CD4-positive, alpha-beta T cell (primary cell): ENCODE measurements around the gene HAGH. TPM values are rescaled to one million over a fixed set of nuclear protein-coding genes. Genes with fewer than 3 reads are reported as not detected.

Experiments used
- ATAC-seq: fragments of 200-7000 bp; cut with Tn5 transposase; one replicate; pipeline ENCODE4 v1.10.0; 2022; ENCODE audit warnings: mild to moderate bottlenecking; ENCODE audit not compliant: poor library complexity
- CTCF ChIA-PET: fragments of 350-600 bp; sonication (Branson Sonifier 250); formaldehyde crosslinking; loops from one replicate; lab custom pipeline; 2021; ENCODE audit warnings: antibody characterized with exemption, inconsistent platforms; lab: Charles Lee
- POLR2A ChIA-PET: fragments of 350-600 bp; sonication (Branson Sonifier 250); formaldehyde crosslinking; loops from one replicate; lab custom pipeline; 2021; ENCODE audit warnings: antibody characterized with exemption, inconsistent platforms; lab: Charles Lee
- DNase-seq, 14 experiments: peaks; one replicate each; pipeline ENCODE4 v3.0.0-alpha.2; 2013 to 2020; ENCODE audit warnings: mixed read lengths in 2 of 14
- H3K27ac ChIP-seq, 2 donors: one replicate each; pipeline versions ENCODE4 v1.5.1 to v1.7.0; 2013; ENCODE audit warnings: low read length in 2 of 2, low read depth in 1 of 2, mild to moderate bottlenecking in 1 of 2
- H3K27me3 ChIP-seq, 2 experiments: 1 replicate in 1 of 2; 2 replicates in 1 of 2; pipeline versions ENCODE4 v1.6.1 to v1.7.0; 2013; ENCODE audit warnings: low read length in 2 of 2, control low read depth in 1 of 2, mild to moderate bottlenecking in 1 of 2, moderate library complexity in 1 of 2; ENCODE audit not compliant: insufficient read depth in 2 of 2, control insufficient read depth in 1 of 2
- H3K36me3 ChIP-seq: one replicate; pipeline ENCODE4 v1.6.1; 2013; ENCODE audit warnings: low read length, control low read depth; ENCODE audit not compliant: insufficient read depth
- H3K4me1 ChIP-seq: one replicate; pipeline ENCODE4 v1.6.1; 2013; ENCODE audit warnings: low read length, control low read depth; ENCODE audit not compliant: insufficient read depth
- H3K4me3 ChIP-seq: one replicate; pipeline ENCODE4 v1.5.1; 2013; ENCODE audit warnings: mild to moderate bottlenecking, low read length, moderate library complexity
- H3K9me3 ChIP-seq, 2 experiments: 1 replicate in 1 of 2; 2 replicates in 1 of 2; pipeline versions ENCODE4 v1.6.1 to v1.7.0; 2013; ENCODE audit warnings: low read length in 2 of 2, mild to moderate bottlenecking in 2 of 2, control low read depth in 1 of 2, moderate library complexity in 1 of 2; ENCODE audit not compliant: control insufficient read depth in 1 of 2, insufficient read depth in 1 of 2
- H3K27ac Mint-ChIP-seq: one replicate; pipeline ENCODE4 v1.8.0; 2020; ENCODE audit warnings: mixed read lengths
- H3K27me3 Mint-ChIP-seq: one replicate; pipeline ENCODE4 v1.8.0; 2021; ENCODE audit warnings: mixed read lengths
- H3K36me3 Mint-ChIP-seq: one replicate; pipeline ENCODE4 v1.8.0; 2021; ENCODE audit warnings: low read depth, mixed read lengths
- H3K4me1 Mint-ChIP-seq: one replicate; pipeline ENCODE4 v1.8.0; 2021; ENCODE audit warnings: low read depth, mixed read lengths
- H3K4me3 Mint-ChIP-seq: one replicate; pipeline ENCODE4 v1.8.0; 2020; ENCODE audit warnings: mild to moderate bottlenecking, mixed read lengths
- H3K9me3 Mint-ChIP-seq: one replicate; pipeline ENCODE4 v1.8.0; 2020; ENCODE audit warnings: mixed read lengths
- intact Hi-C, 2 experiments: fragments of 100-400 bp; cut with DNase I in 1 of 2; cut with micrococcal nuclease in 1 of 2; formaldehyde crosslinking; loops; one replicate each; pipeline versions ENCODE4 v1.15.1 to v1.9.0; 2023 to 2025; cut with DNase I, micrococcal nuclease
- total RNA-seq, 174 experiments: library from RNA in 2 of 174; stranded (reverse) in 2 of 174; gene quantifications; one replicate each; pipeline ENCODE4 v1.2.3 and lab custom pipeline; 2021 to 2026
- TF ChIP-seq, protein P1 (sequence below): fragments of 200-600 bp; IDR thresholded peaks from one replicate; pipeline ENCODE4 v1.8.0; 2022; ENCODE audit warnings: antibody characterized with exemption, mild to moderate bottlenecking

The HAGH gene
- total RNA-seq, 2 experiments from 2014 or later, result 20.9 to 22.7 TPM

DNA sequence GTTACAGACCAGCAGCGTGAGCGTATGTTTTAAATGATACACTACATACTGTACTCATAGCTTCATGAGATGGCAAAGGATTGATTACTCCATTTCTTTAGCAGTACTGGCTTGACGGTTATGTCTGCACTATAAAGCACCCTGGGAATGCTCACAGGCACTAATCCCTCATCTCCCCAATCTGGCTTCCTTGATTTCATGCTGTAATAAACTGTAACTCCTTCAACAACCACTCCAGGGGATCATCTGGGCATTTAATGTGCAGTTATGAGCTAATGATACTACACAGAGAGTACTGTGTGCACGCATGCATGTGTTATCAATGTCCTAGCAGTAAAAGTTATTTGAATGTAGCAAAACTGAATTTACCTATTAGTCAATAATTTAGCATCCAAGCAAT is 25.2 kb upstream of the HAGH start:
- ATAC-seq, result no peak
- Histone ChIP-seq H3K9me3 (no peaks in the 10 kb centered on the region), H3K4me3 (no peak overlapping the region), H3K27me3 (no peaks in the 10 kb centered on the region), H3K4me1 (peaks cover 19% of the 10 kb centered on the region), H3K36me3 (no peaks in the 10 kb centered on the region), H3K27ac (no peak overlapping the region)
- ChIA-PET CTCF (no interaction called here), POLR2A (no interaction called here)
- intact Hi-C loops, result no loop called here
- H3K27ac Mint-ChIP-seq, result no peak overlapping the region
- TF ChIP-seq, protein P1, sequence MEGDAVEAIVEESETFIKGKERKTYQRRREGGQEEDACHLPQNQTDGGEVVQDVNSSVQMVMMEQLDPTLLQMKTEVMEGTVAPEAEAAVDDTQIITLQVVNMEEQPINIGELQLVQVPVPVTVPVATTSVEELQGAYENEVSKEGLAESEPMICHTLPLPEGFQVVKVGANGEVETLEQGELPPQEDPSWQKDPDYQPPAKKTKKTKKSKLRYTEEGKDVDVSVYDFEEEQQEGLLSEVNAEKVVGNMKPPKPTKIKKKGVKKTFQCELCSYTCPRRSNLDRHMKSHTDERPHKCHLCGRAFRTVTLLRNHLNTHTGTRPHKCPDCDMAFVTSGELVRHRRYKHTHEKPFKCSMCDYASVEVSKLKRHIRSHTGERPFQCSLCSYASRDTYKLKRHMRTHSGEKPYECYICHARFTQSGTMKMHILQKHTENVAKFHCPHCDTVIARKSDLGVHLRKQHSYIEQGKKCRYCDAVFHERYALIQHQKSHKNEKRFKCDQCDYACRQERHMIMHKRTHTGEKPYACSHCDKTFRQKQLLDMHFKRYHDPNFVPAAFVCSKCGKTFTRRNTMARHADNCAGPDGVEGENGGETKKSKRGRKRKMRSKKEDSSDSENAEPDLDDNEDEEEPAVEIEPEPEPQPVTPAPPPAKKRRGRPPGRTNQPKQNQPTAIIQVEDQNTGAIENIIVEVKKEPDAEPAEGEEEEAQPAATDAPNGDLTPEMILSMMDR, result no peak
- H3K4me3 Mint-ChIP-seq, result no peak overlapping the region
- no peaks in the 10 kb centered on the region for H3K36me3 Mint-ChIP-seq
- peaks cover 16% of the 10 kb centered on the region for H3K4me1 Mint-ChIP-seq
- no peak for DNase-seq
- no peaks in the 10 kb centered on the region for H3K9me3 Mint-ChIP-seq
- H3K27me3 Mint-ChIP-seq, result peaks cover 3% of the 10 kb centered on the region

DNA sequence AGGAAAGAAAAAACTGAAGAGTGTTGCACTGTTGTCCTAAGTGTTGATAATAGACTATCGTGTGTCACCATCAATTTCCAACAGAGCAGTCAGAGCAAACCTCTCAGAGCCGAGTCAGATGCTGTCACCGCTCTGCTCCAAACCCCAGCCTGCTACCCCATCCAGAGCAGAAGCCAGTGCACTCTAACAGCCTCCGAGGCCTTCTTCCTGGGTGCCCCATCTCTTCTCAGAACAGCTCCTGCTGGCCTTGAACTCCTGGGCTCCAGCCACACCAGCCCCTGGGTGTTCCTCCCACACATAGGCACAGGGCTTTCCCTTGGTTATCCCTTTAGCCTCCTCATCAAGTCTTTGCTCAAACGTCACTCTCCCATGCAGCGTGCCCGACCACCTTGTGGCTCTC is 24.4 kb upstream of the HAGH start:
- CTCF ChIA-PET, result no interaction called here
- no peak overlapping the region for H3K27ac Mint-ChIP-seq

DNA sequence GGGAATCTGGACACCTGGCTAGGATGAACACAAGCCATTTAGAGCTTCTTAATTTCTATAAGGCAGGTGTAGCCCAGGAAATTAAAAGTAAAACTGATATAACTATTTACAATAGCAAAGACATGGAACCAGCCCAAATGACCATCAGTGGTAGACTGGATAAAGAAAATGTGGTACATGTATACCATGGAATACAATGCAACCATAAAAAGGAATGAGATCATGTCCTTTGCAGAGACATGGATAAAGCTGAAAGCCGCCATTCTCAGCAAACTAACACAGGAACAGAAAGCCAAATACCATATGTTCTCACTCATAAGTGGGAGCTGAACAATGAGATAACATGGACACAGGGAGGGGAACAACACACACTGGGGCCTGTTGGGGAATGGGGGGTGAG is 19.8 kb upstream of the HAGH start:
- Mint-ChIP-seq H3K27me3 (peaks cover 12% of the 10 kb centered on the region), H3K27ac (no peak overlapping the region), H3K4me1 (no peaks in the 10 kb centered on the region), H3K4me3 (no peak overlapping the region), H3K9me3 (no peaks in the 10 kb centered on the region), H3K36me3 (no peaks in the 10 kb centered on the region)
- DNase-seq, result no peak
- TF ChIP-seq, protein P1, result no peak
- ATAC-seq, result no peak
- Histone ChIP-seq H3K27ac (no peak overlapping the region), H3K9me3 (no peaks in the 10 kb centered on the region), H3K27me3 (no peaks in the 10 kb centered on the region), H3K36me3 (no peaks in the 10 kb centered on the region), H3K4me3 (no peak overlapping the region), H3K4me1 (no peaks in the 10 kb centered on the region)
- intact Hi-C loops, result no loop called here
- CTCF ChIA-PET, result no interaction called here
- POLR2A ChIA-PET, result interaction anchor here (0.6 kb wide), 1 partner anchor 484 kb away, joined by 5 read pairs; no protein-coding TSS in a partner anchor

More for the DNA sequence above, 24.4 kb upstream of the HAGH start:
- Mint-ChIP-seq H3K9me3 (no peaks in the 10 kb centered on the region), H3K4me3 (no peak overlapping the region), H3K27me3 (peaks cover 11% of the 10 kb centered on the region), H3K36me3 (no peaks in the 10 kb centered on the region), H3K4me1 (peaks cover 16% of the 10 kb centered on the region)
- no peaks in the 10 kb centered on the region for H3K27me3 ChIP-seq
- no peak for DNase-seq
- H3K9me3 ChIP-seq, result no peaks in the 10 kb centered on the region
- H3K36me3 ChIP-seq, result no peaks in the 10 kb centered on the region
- no peak overlapping the region for H3K27ac ChIP-seq
- intact Hi-C loops, result no loop called here
- POLR2A ChIA-PET, result no interaction called here
- no peak overlapping the region for H3K4me3 ChIP-seq
- ATAC-seq, result no peak
- TF ChIP-seq, protein P1, result no peak
- peaks cover 18% of the 10 kb centered on the region for H3K4me1 ChIP-seq
